Endothelial cell of umbilical vein (primary cell): Measurements from ENCODE around the gene RNLS. TPM values are rescaled to one million over a fixed set of nuclear protein-coding genes. Genes with fewer than 3 reads are reported as not detected.

Experiments used
- BruUV-seq: library from RNA; stranded (reverse); fragments of 400-500 nt; replicated peaks from 2 replicates; lab custom pipeline; 2021; lab: Mats Ljungman, UMichigan
- CTCF ChIA-PET: fragments of 300-600, 350-600 bp; sonication (Branson Sonifier 250); formaldehyde crosslinking; loops from one replicate; lab custom pipeline; 2021; ENCODE audit warnings: antibody characterized with exemption, inconsistent platforms; lab: Charles Lee
- POLR2A ChIA-PET: fragments of 300-600, 350-600 bp; sonication (Branson Sonifier 250); formaldehyde crosslinking; loops from one replicate; lab custom pipeline; 2021; ENCODE audit warnings: antibody characterized with exemption, inconsistent platforms; lab: Charles Lee
- DNase-seq: peaks from one replicate; pipeline ENCODE4 v3.0.0-alpha.2; 2011; ENCODE audit warnings: low read depth, low spot score
- FAIRE-seq: peaks from 2 replicates; lab custom pipeline; 2011; peaks lifted over from hg19 to GRCh38; lab: Jason Lieb, UNC
- H2AFZ ChIP-seq: 2 replicates; pipeline ENCODE4 v1.6.0; 2012; ENCODE audit warnings: low read depth, low read length, control low read depth, inconsistent platforms
- H3K27ac ChIP-seq: 2 replicates; pipeline ENCODE4 v1.5.1; 2011; ENCODE audit warnings: low read depth, mild to moderate bottlenecking, control low read depth, low read length, moderate library complexity; ENCODE audit not compliant: insufficient read depth
- H3K27me3 ChIP-seq, 2 experiments: 2 replicates each; pipeline versions ENCODE4 v1.6.0 to v1.6.1; 2011; ENCODE audit warnings: low read length in 2 of 2, mixed read lengths in 1 of 2; ENCODE audit not compliant: control insufficient read depth in 2 of 2, insufficient read depth in 2 of 2
- H3K36me3 ChIP-seq, 2 experiments: 2 replicates in 1 of 2; 3 replicates in 1 of 2; pipeline ENCODE4 v1.5.1; 2011; ENCODE audit warnings: low read length in 2 of 2, mild to moderate bottlenecking in 1 of 2, moderate library complexity in 1 of 2; ENCODE audit not compliant: control insufficient read depth in 2 of 2, insufficient read depth in 2 of 2; ENCODE audit errors: extremely low read depth in 1 of 2
- H3K4me1 ChIP-seq: 3 replicates; pipeline ENCODE4 v1.5.1; 2011; ENCODE audit warnings: mild to moderate bottlenecking, low read length; ENCODE audit not compliant: control insufficient read depth, insufficient read depth; ENCODE audit errors: extremely low read depth
- H3K4me2 ChIP-seq: 2 replicates; pipeline ENCODE4 v1.6.1; 2011; ENCODE audit warnings: low read length, control low read depth, mixed read lengths; ENCODE audit not compliant: insufficient read depth
- H3K4me3 ChIP-seq, 3 experiments: fragments of 200-600 bp in 1 of 3; sonication (generic), shearing (Covaris generic) in 1 of 3; replicated peaks in 1 of 3; 2 replicates each; pipeline ENCODE4 v1.5.1; 2011 to 2016; ENCODE audit warnings: control low read depth in 3 of 3, low read length in 3 of 3, mild to moderate bottlenecking in 2 of 3, inconsistent platforms in 1 of 3, low read depth in 1 of 3, moderate library complexity in 1 of 3; ENCODE audit not compliant: insufficient read depth in 1 of 3
- H3K79me2 ChIP-seq: 2 replicates; pipeline ENCODE4 v1.6.0; 2012; ENCODE audit warnings: low read length, inconsistent platforms; ENCODE audit not compliant: control insufficient read depth, insufficient read depth
- H3K9ac ChIP-seq: replicated peaks from 2 replicates; pipeline ENCODE3; 2011; ENCODE audit warnings: low read length, control low read depth; ENCODE audit not compliant: insufficient read depth; ENCODE audit errors: extremely low read depth
- H3K9me1 ChIP-seq: replicated peaks from 3 replicates; pipeline ENCODE4 v1.6.0; 2011; ENCODE audit warnings: mild to moderate bottlenecking, low read length; ENCODE audit not compliant: control insufficient read depth, insufficient read depth; ENCODE audit errors: extremely low read depth
- H3K9me3 ChIP-seq: replicated peaks from 2 replicates; pipeline ENCODE4 v1.5.1; 2012; ENCODE audit warnings: low read length, inconsistent platforms; ENCODE audit not compliant: control insufficient read depth, insufficient read depth
- H4K20me1 ChIP-seq: replicated peaks from 2 replicates; pipeline ENCODE3; 2011; ENCODE audit warnings: mild to moderate bottlenecking, low read length; ENCODE audit not compliant: control insufficient read depth, insufficient read depth; ENCODE audit errors: extremely low read depth
- CTCF ChIP-seq, 2 donors: IDR thresholded peaks; 1 replicate in 1 of 2; 2 replicates in 1 of 2; pipeline ENCODE4 v1.5.1; 2011; ENCODE audit warnings: low read length in 2 of 2, mild to moderate bottlenecking in 2 of 2, moderate library complexity in 2 of 2, control low read depth in 1 of 2, inconsistent platforms in 1 of 2, low read depth in 1 of 2; ENCODE audit not compliant: insufficient read depth in 1 of 2; ENCODE audit errors: extremely low read depth in 1 of 2
- FOS ChIP-seq: IDR thresholded peaks from 2 replicates; pipeline ENCODE4 v1.6.1; 2011; ENCODE audit warnings: mild to moderate bottlenecking, low read length, moderate library complexity, borderline replicate concordance; ENCODE audit not compliant: insufficient read depth
- MAX ChIP-seq: IDR thresholded peaks from 2 replicates; pipeline ENCODE4 v1.6.1; 2011; ENCODE audit not compliant: insufficient read depth, insufficient read length
- POLR2AphosphoS5 ChIP-seq: IDR thresholded peaks from 2 replicates; pipeline ENCODE4 v1.6.1; 2012; ENCODE audit warnings: low read depth, mild to moderate bottlenecking, control low read depth, low read length, moderate library complexity; ENCODE audit not compliant: insufficient read depth
- dilution Hi-C: fragments of 300-500 bp; cut with MboI; formaldehyde crosslinking; loops from one replicate; pipeline ENCODE4 v1.15.0; 2019; ENCODE audit warnings: low sequenced_read_pairs; ENCODE audit not compliant: extremely low pct_ligation_motif_present
- intact Hi-C: fragments of 100-400 bp; cut with micrococcal nuclease; formaldehyde crosslinking; loops from one replicate; pipeline ENCODE4 v1.10.0; 2022
- polyA plus RNA-seq, 4 experiments: library from polyadenylated mRNA; depleted of rRNA in 3 of 4; stranded (reverse) in 3 of 4; unstranded in 1 of 4; fragments of >200 nt; gene quantifications; 2 replicates each; pipeline versions ENCODE4 v1.2.1 to v1.2.3, GENCODE V29; 2011 to 2012; ENCODE audit warnings: missing spikeins in 1 of 4
- total RNA-seq: library from RNA; stranded (reverse); gene quantifications from 2 replicates; pipeline ENCODE4 v1.2.3, GENCODE V29; 2021

RNLS gene
- total and polyA plus RNA-seq, 2 donors (not counting 3 experiments of a cell fraction or from before 2014, with no cell fraction given) = 2.5 to 4.6 TPM

GRCh38 chr10:88230251-88230650 lies 352.9 kb downstream of the RNLS start:
- ChIA-PET POLR2A (no interaction called here), CTCF (no interaction called here)
- BruUV-seq = no TSS peak

More at GRCh38 chr10:88230251-88230650, 352.9 kb downstream of the RNLS start:
- H3K9ac ChIP-seq = no peak overlapping the region
- no peaks in the 10 kb centered on the region for H3K36me3 ChIP-seq
- intact Hi-C loops = no loop called here
- no peak for FAIRE-seq
- H2AFZ ChIP-seq = no peak overlapping the region
- no peaks in the 10 kb centered on the region for H3K9me1 ChIP-seq
- no peaks in the 10 kb centered on the region for H3K9me3 ChIP-seq
- H3K4me1 ChIP-seq = no peaks in the 10 kb centered on the region
- H3K4me2 ChIP-seq = no peak overlapping the region
- no peak overlapping the region for H3K27ac ChIP-seq
- dilution Hi-C loops = no loop called here
- TF ChIP-seq FOS (no peak), MAX (no peak), CTCF (IDR thresholded peaks at IDR 0.05; ENCODE audit: extremely low read depth in 1 of 2, insufficient read depth in 1 of 2, low read depth in 1 of 2, low read length in 2 of 2) (no peak), POLR2AphosphoS5 (no peak)
- DNase-seq = no peak
- no peak overlapping the region for H3K4me3 ChIP-seq
- H4K20me1 ChIP-seq = no peaks in the 10 kb centered on the region
- H3K79me2 ChIP-seq = no peaks in the 10 kb centered on the region
- peaks cover 0 to 1% of the 10 kb centered on the region in 2 experiments for H3K27me3 ChIP-seq
